ENCODE results near the gene SBF2. TPM values are rescaled to one million over a fixed set of nuclear protein-coding genes. Genes with fewer than 3 reads are reported as not detected.
"Not testable (repeated sequence)": the region's sequence is repeated elsewhere in the genome, so short reads cannot be mapped to it uniquely, and the experiment has no call there.

SBF2 gene
- total RNA-seq, 1 experiment from 2014 or later = 23.1 TPM

GRCh38 chr11:10267821-10268220 lies 26.2 kb downstream of the SBF2 start:
- no peak for DNase-seq (ENCODE audit: low read depth)

- no peak for DNase-seq (ENCODE audit: low read depth)
Measured at GRCh38 chr11:10265936-10266335, 28.1 kb downstream of the SBF2 start.

DNA sequence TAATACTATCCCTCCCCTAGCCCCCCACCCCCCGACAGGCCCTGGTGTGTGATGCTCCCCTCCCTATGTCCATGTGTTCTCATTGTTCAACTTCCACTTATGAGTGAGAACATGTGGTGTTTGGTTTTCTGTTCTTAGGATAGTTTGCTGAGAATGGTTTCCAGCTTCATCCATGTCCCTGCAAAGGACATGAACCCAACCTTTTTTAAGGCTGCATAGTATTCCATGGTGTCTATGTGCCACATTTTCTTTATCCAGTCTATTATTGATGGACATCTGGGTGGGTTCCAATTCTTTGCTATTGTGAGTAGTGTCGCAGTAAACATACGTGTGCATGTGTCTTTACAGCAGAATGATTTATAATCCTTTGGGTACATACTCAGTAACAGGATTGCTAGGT lies 29.3 kb downstream of the SBF2 start:
- not testable (repeated sequence) for DNase-seq (ENCODE audit: low read depth)

GRCh38 chr11:10263929-10264328 lies 30.1 kb downstream of the SBF2 start:
- DNase-seq (ENCODE audit: low read depth) = no peak

DNA sequence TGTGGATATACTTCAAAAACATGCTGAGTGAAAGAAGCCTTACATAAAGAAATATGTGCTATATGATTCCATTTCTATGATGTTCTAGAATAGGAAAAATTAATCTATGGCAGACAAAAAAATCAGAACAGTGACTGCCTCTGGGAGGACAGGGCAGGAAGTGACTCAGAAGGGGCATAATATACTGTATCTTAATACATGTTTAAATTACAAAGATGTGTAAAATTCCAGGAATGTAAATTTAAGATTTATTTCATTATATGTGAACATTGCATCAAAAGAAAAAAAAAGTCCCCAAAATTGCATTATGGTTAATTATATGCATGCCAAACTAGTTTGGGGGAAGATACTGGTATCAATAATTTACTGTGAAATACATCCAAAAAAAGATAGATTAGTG lies 32.2 kb downstream of the SBF2 start:
- peak; percentile 8 for DNase-seq (ENCODE audit: low read depth)

DNA sequence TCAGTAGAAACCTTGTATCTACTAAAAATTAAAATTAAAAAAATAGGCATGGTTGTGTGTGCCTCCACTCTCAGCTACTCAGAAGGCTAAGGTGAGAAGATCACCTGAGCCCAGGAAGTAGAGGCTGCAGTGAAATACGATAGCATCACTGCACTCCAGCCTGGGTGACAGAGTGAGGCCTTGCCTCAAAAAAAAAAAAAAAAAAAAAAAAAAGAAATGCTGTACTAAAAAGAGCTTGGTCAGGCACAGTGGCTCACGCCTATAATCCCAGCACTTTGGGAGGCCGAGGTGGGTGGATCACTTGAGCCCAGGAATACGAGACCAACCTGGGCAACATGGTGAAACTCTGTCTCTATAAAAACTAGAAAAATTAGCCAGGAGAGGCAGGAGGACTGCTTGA lies 36.5 kb downstream of the SBF2 start:
- no peak for DNase-seq (ENCODE audit: low read depth)

DNA sequence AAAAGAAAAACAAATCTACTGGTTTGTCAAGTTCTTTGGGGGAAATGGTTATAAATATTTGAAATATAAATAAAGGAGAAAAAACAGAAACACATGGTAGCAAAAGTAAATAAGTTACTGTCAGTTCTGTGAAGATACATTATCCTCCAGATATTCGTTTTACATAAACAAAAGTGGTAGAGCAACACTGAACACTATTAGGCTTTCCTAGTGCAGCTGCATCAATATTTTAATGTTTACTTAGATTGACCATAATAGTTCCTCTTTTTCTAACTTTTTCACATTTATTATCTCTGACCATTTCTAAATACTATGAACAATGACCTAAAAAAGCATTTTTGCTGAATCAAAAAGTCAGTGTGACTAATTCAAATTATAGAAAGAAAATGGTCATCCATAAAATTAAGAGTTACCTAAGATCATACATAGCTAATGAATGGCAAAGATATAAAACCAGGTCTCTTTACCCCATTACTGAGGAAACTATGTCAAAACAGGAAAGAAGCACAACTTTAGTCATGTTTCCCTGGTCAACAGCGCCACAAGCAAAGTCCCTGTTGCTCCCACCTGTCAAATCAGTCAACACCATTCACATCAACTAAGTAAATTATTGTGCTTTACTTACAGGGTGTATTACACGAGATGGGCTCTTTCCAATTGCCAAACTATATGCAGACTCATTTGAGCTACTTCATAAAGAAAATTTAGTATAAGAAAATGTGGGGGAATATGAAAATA lies 38.5 kb downstream of the SBF2 start:
- DNase-seq (ENCODE audit: low read depth) = no peak

GRCh38 chr11:10249448-10250131 lies 44.4 kb downstream of the SBF2 start:
- DNase-seq (ENCODE audit: low read depth) = not testable (repeated sequence)

DNA sequence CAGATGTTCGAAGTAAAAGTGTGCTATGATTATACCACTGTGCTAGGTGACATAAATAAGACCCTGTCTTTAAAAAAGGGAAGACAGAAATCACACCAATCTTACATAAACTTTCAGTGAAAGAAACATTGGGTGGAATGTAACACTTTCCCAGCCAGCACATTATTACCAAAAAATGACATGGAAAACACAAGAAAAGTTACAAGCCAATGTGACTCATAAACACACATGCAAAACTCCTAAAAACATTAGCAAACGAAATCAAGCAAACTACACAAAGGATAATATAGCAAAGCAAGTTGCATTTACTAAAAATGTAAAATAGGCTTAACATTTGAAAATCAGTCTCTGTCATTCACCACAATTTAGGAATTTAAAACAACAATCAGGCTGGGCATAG lies 47.0 kb downstream of the SBF2 start:
- DNase-seq (ENCODE audit: low read depth) = no peak

DNA sequence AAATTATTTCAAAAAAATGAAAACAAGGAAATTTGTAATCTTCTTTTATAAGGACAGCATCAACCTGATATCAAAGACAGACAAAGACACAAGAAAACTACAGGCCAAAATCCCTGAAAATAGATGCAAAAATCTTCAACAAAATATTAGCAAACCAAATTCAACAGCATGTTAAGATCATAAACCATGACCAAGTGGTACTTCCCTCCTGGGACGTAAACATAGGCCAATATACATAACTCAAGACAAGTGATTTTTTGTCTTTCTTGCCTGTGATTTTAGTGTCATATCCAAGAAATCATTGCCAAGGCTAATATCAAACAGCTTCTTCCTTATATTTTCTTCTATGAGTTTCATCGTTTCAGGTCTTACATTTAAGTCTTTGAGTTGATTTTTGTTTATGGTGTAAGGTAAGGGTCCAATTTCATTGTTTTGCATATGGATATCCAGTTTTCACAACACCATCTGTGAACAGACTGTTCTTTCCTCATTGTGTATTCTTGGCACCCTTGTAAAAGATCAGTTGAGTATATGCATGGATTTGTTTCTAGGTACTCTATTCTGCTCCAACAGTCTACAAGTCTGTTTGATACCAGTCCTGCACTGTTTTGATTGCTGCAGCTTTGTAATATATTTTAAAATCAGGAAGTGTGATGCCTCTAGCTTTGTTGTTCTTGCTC lies 50.0 kb downstream of the SBF2 start:
- DNase-seq (ENCODE audit: low read depth) = no peak

GRCh38 chr11:10236840-10237239 lies 57.2 kb downstream of the SBF2 start:
- no peak for DNase-seq (ENCODE audit: low read depth)

GRCh38 chr11:10233581-10233980 lies 60.4 kb downstream of the SBF2 start:
- DNase-seq (ENCODE audit: low read depth) = peak; percentile 48

- no peak for DNase-seq (ENCODE audit: low read depth)
Measured at GRCh38 chr11:10232756-10233155, 61.3 kb downstream of the SBF2 start.

DNA sequence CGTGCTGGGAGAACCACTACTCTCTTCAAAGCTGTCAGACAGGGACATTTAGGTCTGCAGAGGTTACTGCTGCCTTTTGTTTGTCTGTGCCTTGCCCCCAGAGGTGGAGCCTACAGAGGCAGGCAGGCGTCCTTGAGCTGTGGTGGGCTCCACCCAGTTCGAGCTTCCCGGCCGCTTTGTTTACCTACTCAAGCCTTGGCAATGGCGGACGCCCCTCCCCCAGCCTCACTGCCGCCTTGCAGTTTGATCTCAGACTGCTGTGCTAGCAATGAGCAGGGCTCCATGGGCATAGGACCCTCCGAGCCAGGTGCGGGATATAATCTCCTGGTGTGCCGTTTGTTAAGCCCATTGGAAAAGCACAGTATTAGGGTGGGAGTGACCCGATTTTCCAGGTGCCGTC lies 62.2 kb downstream of the SBF2 start:
- not testable (repeated sequence) for DNase-seq (ENCODE audit: low read depth)

GRCh38 chr11:10225553-10225952 lies 68.5 kb downstream of the SBF2 start:
- DNase-seq (ENCODE audit: low read depth) = no peak

- no peak for DNase-seq (ENCODE audit: low read depth)
Measured at GRCh38 chr11:10222399-10222798, 71.6 kb downstream of the SBF2 start.

- no peak for DNase-seq (ENCODE audit: low read depth)
Measured at GRCh38 chr11:10221342-10221741, 72.7 kb downstream of the SBF2 start.

DNA sequence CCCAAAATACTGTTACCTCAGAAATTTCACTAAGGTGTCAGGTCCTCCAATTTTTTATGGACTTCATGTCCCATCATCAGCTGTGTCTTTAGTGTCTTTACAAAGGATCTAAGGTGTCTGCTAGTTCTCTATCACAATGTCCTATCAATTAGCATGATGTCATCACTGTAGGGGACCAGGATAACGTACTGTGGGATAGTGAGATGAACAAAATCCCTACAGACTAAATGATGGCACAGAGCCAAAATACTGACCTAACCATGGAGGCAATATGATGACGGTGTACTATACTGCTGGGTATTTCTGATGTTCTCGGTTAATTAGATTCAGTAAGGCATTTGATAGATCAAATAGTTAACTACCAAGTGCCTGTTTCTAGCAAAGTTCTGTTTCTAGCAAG lies 82.5 kb downstream of the SBF2 start:
- no peak for DNase-seq (ENCODE audit: low read depth)

GRCh38 chr11:10209326-10209725 lies 84.7 kb downstream of the SBF2 start:
- no peak for DNase-seq (ENCODE audit: low read depth)

DNA sequence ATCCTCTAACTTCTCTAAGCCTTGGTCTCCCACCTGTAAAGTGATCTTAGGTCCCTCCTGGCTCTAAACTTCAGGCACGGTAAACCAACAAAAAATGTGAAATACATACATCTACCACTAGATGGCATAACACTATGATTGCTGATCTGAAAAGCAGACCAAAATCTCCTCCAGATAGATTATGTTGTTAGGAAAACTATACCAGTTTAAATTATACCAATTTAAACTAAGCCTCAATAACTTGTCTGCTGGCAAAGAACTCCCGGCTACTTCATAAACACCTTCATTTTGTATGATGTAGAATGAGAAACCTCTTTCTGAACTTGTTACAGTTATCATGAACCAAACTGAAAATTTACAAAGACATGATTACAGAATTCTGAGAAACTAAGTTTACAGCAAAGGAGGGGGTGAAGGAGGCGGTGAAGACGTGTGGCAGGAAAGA lies 85.9 kb downstream of the SBF2 start:
- DNase-seq (ENCODE audit: low read depth) = peak; percentile 52

GRCh38 chr11:10205928-10206327 lies 88.1 kb downstream of the SBF2 start:
- no peak for DNase-seq (ENCODE audit: low read depth)

GRCh38 chr11:10204021-10204420 lies 90.0 kb downstream of the SBF2 start:
- no peak for DNase-seq (ENCODE audit: low read depth)

All from HT1080 (cell line).